ENCODE results near the gene ZNF397.

DNA sequence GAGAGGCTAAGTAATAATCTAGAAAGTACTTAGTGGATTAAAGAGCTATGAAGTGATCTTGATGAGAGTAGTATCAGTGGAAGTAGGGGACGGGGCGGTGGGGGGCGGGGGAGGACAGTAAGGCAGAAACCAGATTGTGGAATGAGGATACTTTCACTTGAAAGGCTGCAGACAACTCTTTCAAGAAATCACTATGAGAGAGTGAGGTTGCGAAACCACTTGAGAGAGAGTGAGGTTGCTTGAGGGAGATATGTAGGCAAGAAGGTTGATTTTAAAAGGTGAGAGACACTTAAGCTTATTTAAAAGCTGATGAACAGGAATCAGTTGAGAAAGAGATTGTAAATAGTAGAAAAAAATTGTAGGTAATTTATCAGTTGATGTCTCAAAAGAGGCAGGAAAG is 3.8 kb downstream of the ZNF397 start:
- TF ChIP-seq, protein P1, sequence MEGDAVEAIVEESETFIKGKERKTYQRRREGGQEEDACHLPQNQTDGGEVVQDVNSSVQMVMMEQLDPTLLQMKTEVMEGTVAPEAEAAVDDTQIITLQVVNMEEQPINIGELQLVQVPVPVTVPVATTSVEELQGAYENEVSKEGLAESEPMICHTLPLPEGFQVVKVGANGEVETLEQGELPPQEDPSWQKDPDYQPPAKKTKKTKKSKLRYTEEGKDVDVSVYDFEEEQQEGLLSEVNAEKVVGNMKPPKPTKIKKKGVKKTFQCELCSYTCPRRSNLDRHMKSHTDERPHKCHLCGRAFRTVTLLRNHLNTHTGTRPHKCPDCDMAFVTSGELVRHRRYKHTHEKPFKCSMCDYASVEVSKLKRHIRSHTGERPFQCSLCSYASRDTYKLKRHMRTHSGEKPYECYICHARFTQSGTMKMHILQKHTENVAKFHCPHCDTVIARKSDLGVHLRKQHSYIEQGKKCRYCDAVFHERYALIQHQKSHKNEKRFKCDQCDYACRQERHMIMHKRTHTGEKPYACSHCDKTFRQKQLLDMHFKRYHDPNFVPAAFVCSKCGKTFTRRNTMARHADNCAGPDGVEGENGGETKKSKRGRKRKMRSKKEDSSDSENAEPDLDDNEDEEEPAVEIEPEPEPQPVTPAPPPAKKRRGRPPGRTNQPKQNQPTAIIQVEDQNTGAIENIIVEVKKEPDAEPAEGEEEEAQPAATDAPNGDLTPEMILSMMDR (IDR thresholded peaks at IDR 0.05), result no peak
- no peak for TF ChIP-seq EP300 (IDR thresholded peaks at IDR 0.05)
- TF ChIP-seq POLR2A (IDR thresholded peaks at IDR 0.05), result no peak
